Neutrophil (primary cell): ENCODE data around the gene HOXB4.
"Not testable (repeated sequence)": the region's sequence is repeated elsewhere in the genome, so short reads cannot be mapped to it uniquely, and the experiment has no call there.

ENCODE experiments used
- H3K27ac ChIP-seq: fragments of 200-600 bp; sonication (generic); 2 replicates; pipeline ENCODE4 v1.5.1; 2016; ENCODE audit warnings: mild to moderate bottlenecking, moderate library complexity
- H3K27me3 ChIP-seq: fragments of 200-600 bp; sonication (generic); 2 replicates; pipeline ENCODE4 v1.6.0; 2016; ENCODE audit warnings: mild to moderate bottlenecking
- H3K36me3 ChIP-seq: fragments of 200-600 bp; sonication (generic); 2 replicates; pipeline ENCODE4 v1.5.1; 2017
- H3K4me1 ChIP-seq, 2 experiments: fragments of 200-600 bp in 1 of 2; sonication (generic) in 1 of 2; 1 replicate in 1 of 2; 2 replicates in 1 of 2; pipeline versions ENCODE4 v1.5.1 to v1.6.1; 2013 to 2016; ENCODE audit warnings: low read depth in 1 of 2, low read length in 1 of 2, mild to moderate bottlenecking in 1 of 2, moderate library complexity in 1 of 2; ENCODE audit not compliant: control insufficient read depth in 1 of 2, insufficient read depth in 1 of 2
- H3K4me3 ChIP-seq, 2 experiments: fragments of 200-600 bp in 1 of 2; sonication (generic) in 1 of 2; 1 replicate in 1 of 2; 2 replicates in 1 of 2; pipeline ENCODE4 v1.5.1; 2013 to 2016; ENCODE audit warnings: low read depth in 1 of 2, low read length in 1 of 2, mild to moderate bottlenecking in 1 of 2, moderate library complexity in 1 of 2
- H3K9me3 ChIP-seq: fragments of 200-600 bp; sonication (generic); 2 replicates; pipeline ENCODE4 v1.5.1; 2016
- TF ChIP-seq, protein P1 (sequence below): fragments of 200-600 bp; sonication (generic); IDR thresholded peaks from 2 replicates; pipeline ENCODE4 v1.5.1; 2016; ENCODE audit warnings: antibody characterized with exemption

The HOXB4 gene

DNA sequence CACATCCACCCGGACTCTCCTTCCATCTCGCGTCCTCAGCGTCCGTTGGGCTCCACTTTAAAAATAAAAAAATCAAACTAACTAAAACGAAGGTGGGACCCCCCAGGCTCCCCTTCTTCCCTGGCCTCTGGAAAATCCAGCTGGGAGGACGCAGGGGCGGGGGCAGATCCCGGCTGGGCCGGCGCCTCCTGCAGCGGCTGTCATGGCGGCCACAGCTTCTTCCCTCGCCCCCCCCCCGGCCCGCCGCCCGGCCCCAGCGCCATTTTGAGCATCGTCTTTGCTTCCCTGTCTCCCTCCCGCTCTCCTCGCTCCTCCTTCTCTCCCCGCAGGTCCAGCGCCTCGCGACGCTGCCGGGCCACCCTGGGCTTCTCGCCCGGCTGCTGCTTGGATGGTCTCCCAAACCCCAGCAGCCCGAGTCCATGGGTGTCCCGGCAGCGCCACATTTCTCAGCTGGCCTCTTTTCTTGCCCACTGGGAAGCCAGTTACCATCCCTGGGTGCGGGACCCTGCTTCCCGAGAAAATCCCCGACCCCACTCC, 36.5 kb downstream of the HOXB4 start:
- H3K27ac ChIP-seq: no peak overlapping the region
- H3K9me3 ChIP-seq: no peaks in the 10 kb centered on the region

DNA sequence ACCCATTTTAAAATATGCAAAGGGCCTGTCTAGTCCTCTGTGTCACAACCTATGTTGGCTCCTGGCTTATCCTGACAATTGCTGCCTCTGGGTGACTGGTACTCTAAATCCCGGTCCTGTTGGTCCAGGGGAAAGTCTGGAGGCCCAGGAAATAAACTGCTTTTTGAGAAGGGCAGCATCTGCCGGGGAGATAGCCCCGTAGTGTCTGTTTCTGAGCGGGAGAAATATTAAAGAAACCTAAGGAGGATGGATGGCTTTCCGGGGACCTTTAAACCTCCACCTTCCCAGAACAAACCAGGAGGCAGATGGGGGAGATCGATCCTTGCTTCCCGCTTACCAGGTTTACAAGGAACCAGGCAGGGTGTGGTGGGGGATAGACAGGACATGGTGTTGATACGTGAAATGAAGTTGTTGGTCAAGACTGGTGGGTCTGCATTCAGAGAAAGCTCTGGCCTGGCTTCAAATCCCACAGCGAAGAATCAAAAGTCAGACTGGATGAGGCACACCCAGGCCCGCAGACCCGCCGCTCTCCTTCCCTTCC, 37.0 kb downstream of the HOXB4 start:
- TF ChIP-seq, protein P1, sequence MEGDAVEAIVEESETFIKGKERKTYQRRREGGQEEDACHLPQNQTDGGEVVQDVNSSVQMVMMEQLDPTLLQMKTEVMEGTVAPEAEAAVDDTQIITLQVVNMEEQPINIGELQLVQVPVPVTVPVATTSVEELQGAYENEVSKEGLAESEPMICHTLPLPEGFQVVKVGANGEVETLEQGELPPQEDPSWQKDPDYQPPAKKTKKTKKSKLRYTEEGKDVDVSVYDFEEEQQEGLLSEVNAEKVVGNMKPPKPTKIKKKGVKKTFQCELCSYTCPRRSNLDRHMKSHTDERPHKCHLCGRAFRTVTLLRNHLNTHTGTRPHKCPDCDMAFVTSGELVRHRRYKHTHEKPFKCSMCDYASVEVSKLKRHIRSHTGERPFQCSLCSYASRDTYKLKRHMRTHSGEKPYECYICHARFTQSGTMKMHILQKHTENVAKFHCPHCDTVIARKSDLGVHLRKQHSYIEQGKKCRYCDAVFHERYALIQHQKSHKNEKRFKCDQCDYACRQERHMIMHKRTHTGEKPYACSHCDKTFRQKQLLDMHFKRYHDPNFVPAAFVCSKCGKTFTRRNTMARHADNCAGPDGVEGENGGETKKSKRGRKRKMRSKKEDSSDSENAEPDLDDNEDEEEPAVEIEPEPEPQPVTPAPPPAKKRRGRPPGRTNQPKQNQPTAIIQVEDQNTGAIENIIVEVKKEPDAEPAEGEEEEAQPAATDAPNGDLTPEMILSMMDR: no peak
- Histone ChIP-seq H3K27ac (no peak overlapping the region), H3K9me3 (no peaks in the 10 kb centered on the region), H3K27me3 (peaks cover 99% of the 10 kb centered on the region), H3K36me3 (no peaks in the 10 kb centered on the region), H3K4me3 (peak overlapping the region in 1 of 2 experiments; percentile 24), H3K4me1 (peaks cover 0 to 15% of the 10 kb centered on the region in 2 experiments)

More for the DNA sequence above, 36.5 kb downstream of the HOXB4 start:
- TF ChIP-seq, protein P1: no peak
- no peaks in the 10 kb centered on the region for H3K36me3 ChIP-seq
- H3K27me3 ChIP-seq: peaks cover 100% of the 10 kb centered on the region
- H3K4me3 ChIP-seq: peak overlapping the region in 1 of 2 experiments; percentile 24
- peaks cover 0 to 15% of the 10 kb centered on the region in 2 experiments for H3K4me1 ChIP-seq

DNA sequence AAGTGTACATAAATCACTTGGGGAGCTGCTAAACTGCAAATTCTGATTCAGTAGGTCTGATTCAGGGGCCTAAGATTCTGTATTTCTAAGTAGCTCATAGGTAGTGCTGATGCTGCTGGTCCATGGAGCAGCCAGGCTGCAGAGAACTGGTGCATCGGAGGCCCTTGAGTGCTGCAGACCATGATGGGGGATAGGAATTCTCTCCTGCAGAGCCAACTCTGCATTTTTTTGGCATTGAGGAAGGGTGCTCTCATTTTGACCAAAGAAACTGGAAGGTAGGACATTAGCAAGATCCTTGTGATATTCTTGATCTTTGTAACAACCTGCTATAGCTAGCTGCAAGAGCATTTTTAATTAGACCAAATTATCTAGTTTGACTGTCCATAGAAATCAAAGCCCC, 37.9 kb downstream of the HOXB4 start:
- H3K27ac ChIP-seq: no peak overlapping the region
- H3K27me3 ChIP-seq: peaks cover 97% of the 10 kb centered on the region
- H3K36me3 ChIP-seq: no peaks in the 10 kb centered on the region
- H3K9me3 ChIP-seq: no peaks in the 10 kb centered on the region
- TF ChIP-seq, protein P1: no peak
- peaks cover 0 to 15% of the 10 kb centered on the region in 2 experiments for H3K4me1 ChIP-seq
- no peak overlapping the region for H3K4me3 ChIP-seq

DNA sequence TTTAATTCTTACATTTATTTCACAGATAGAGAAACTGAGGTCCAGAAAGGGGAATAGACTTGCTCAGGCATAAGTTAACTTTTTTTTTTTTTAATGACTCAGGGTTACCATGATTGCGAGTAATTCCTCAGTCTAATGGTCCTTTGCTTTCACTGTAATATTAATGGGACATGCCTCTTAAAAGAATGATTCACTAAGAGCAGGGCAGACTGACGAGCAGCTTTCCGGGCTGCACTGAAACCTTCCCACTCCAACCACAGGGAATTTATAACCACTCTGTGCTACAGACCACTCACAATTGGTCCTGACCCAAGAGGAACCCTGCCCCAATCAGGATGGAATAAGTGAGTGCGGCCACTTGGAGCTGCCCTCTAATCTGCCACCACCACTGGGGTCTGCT, 39.0 kb downstream of the HOXB4 start:
- H3K27ac ChIP-seq: no peak overlapping the region
- H3K4me3 ChIP-seq: no peak overlapping the region
- H3K4me1 ChIP-seq: peaks cover 0 to 15% of the 10 kb centered on the region in 2 experiments
- H3K9me3 ChIP-seq: no peaks in the 10 kb centered on the region
- peaks cover 87% of the 10 kb centered on the region for H3K27me3 ChIP-seq
- H3K36me3 ChIP-seq: no peaks in the 10 kb centered on the region
- TF ChIP-seq, protein P1: no peak

DNA sequence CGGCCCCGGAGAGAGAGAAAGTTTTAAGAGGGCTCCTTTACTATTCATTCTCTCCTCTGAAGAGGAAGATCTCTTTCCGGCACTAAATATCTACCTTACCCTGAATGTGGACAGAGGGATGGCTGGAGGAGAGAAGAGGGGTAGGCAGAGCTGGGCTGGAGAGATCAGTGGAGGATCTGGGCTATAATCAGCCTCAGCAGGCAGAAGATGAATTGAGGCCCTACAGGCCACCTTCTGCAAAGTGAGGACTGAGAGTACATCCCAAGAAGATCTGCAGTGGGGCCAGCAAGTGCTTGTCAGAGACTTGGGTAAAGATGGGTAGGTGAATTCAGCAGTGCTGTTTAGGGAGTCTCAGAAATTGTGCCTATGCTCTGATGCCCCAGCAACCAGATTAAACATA, 40.8 kb downstream of the HOXB4 start:
- Histone ChIP-seq H3K4me3 (no peak overlapping the region), H3K9me3 (no peaks in the 10 kb centered on the region), H3K36me3 (no peaks in the 10 kb centered on the region), H3K27me3 (peaks cover 81% of the 10 kb centered on the region), H3K27ac (no peak overlapping the region), H3K4me1 (peaks cover 0 to 10% of the 10 kb centered on the region in 2 experiments)
- TF ChIP-seq, protein P1: no peak

- H3K27me3 ChIP-seq: peaks cover 81% of the 10 kb centered on the region
- not testable (repeated sequence) for H3K27ac ChIP-seq, H3K36me3 ChIP-seq
These were observed 42.2 kb downstream of the HOXB4 start for GRCh38 chr17:48535793-48536559.

More at GRCh38 chr17:48535793-48536559, 42.2 kb downstream of the HOXB4 start:
- not testable (repeated sequence) for H3K9me3 ChIP-seq, H3K4me1 ChIP-seq, H3K4me3 ChIP-seq
